ENCODE measurements around the gene FTO. TPM values are rescaled to one million over a fixed set of nuclear protein-coding genes. Genes with fewer than 3 reads are reported as not detected.
"Not testable (repeated sequence)": the region's sequence is repeated elsewhere in the genome, so short reads cannot be mapped to it uniquely, and the experiment has no call there.

Gene FTO
- total RNA-seq, 4 donors from 2014 or later = 62.0 to 90.1 (median 75.1) TPM

- no peaks in the 10 kb centered on the region for H3K27me3 ChIP-seq
- H3K27ac ChIP-seq = no peak overlapping the region
- in situ Hi-C loops (cut with MboI; ENCODE audit: low sequenced_read_pairs in 4 of 4) (no loop called here), intact Hi-C loops (cut with DNase I; ENCODE audit: low total_unique reads) (no loop called here)
- TF ChIP-seq CTCF (IDR thresholded peaks at IDR 0.05 in 4 of 5, conservative IDR thresholded peaks at IDR 0.05 in 1 of 5) (no peak), POLR2A (IDR thresholded peaks at IDR 0.05) (no peak)
- H3K4me3 ChIP-seq = no peak overlapping the region
- no peak for ATAC-seq
- no peak for DNase-seq
- no peaks in the 10 kb centered on the region for H3K4me1 ChIP-seq
- H3K36me3 ChIP-seq = no peaks in the 10 kb centered on the region
- H3K9me3 ChIP-seq = no peaks in the 10 kb centered on the region
These were observed 25.1 kb upstream of the FTO start for GRCh38 chr16:53678756-53679343.

- Histone ChIP-seq H3K36me3 (peaks cover 0 to 7% of the 10 kb centered on the region in 2 donors), H3K4me1 (no peaks in the 10 kb centered on the region), H3K27ac (no peak overlapping the region), H3K9me3 (no peaks in the 10 kb centered on the region), H3K4me3 (no peak overlapping the region), H3K27me3 (no peaks in the 10 kb centered on the region)
- in situ Hi-C loops (cut with MboI; ENCODE audit: low sequenced_read_pairs in 4 of 4) (no loop called here), intact Hi-C loops (cut with DNase I; ENCODE audit: low total_unique reads) (no loop called here)
- TF ChIP-seq CTCF (IDR thresholded peaks at IDR 0.05 in 4 of 5, conservative IDR thresholded peaks at IDR 0.05 in 1 of 5) (no peak), POLR2A (IDR thresholded peaks at IDR 0.05) (no peak)
- ATAC-seq (no peak), DNase-seq (no peak)
These were observed 23.2 kb upstream of the FTO start for GRCh38 chr16:53680756-53681155.

GRCh38 chr16:53681354-53681753, 22.6 kb upstream of the FTO start:
- no peak overlapping the region for H3K4me3 ChIP-seq
- H3K4me1 ChIP-seq = no peaks in the 10 kb centered on the region
- H3K27me3 ChIP-seq = no peaks in the 10 kb centered on the region
- no peak overlapping the region for H3K27ac ChIP-seq
- intact Hi-C loops (cut with DNase I; ENCODE audit: low total_unique reads) (no loop called here), in situ Hi-C loops (cut with MboI; ENCODE audit: low sequenced_read_pairs in 4 of 4) (no loop called here)
- TF ChIP-seq POLR2A (IDR thresholded peaks at IDR 0.05) = no peak
- no peak for TF ChIP-seq CTCF (IDR thresholded peaks at IDR 0.05 in 4 of 5, conservative IDR thresholded peaks at IDR 0.05 in 1 of 5)
- no peaks in the 10 kb centered on the region for H3K9me3 ChIP-seq
- DNase-seq (no peak), ATAC-seq (no peak)
- H3K36me3 ChIP-seq = peaks cover 0 to 11% of the 10 kb centered on the region in 2 donors

GRCh38 chr16:53685334-53685733, 18.6 kb upstream of the FTO start:
- H3K36me3 ChIP-seq = peaks cover 0 to 11% of the 10 kb centered on the region in 2 donors
- H3K9me3 ChIP-seq; H3K27me3 ChIP-seq; H3K4me1 ChIP-seq; H3K4me3 ChIP-seq; H3K27ac ChIP-seq; intact Hi-C loops (cut with DNase I; ENCODE audit: low total_unique reads); in situ Hi-C loops (cut with MboI; ENCODE audit: low sequenced_read_pairs in 4 of 4); DNase-seq; ATAC-seq: not testable (repeated sequence)

- no peak overlapping the region for H3K4me3 ChIP-seq
- TF ChIP-seq CTCF (IDR thresholded peaks at IDR 0.05 in 4 of 5, conservative IDR thresholded peaks at IDR 0.05 in 1 of 5) (no peak), POLR2A (IDR thresholded peaks at IDR 0.05) (no peak)
- in situ Hi-C loops (cut with MboI; ENCODE audit: low sequenced_read_pairs in 4 of 4) = no loop called here
- H3K36me3 ChIP-seq = peaks cover 0 to 11% of the 10 kb centered on the region in 2 donors
- H3K9me3 ChIP-seq = no peaks in the 10 kb centered on the region
- no peak overlapping the region for H3K27ac ChIP-seq
- DNase-seq = no peak
- no peaks in the 10 kb centered on the region for H3K27me3 ChIP-seq
- no peak for ATAC-seq
- intact Hi-C loops (cut with DNase I; ENCODE audit: low total_unique reads) = no loop called here
- no peaks in the 10 kb centered on the region for H3K4me1 ChIP-seq
These were observed 17.2 kb upstream of the FTO start for GRCh38 chr16:53686710-53687109.

Data from gastrocnemius medialis (tissue), 4 donors.